ENCODE results near the gene OR51B6.

- no peak for TF ChIP-seq CTCF (conservative IDR thresholded peaks at IDR 0.05 in 1 of 2, IDR thresholded peaks at IDR 0.05 in 1 of 2; ENCODE audit: extremely low read depth in 1 of 2, insufficient read depth in 1 of 2, low read depth in 1 of 2, low read length in 2 of 2)
- TF ChIP-seq EZH2 (IDR thresholded peaks at IDR 0.05; ENCODE audit: borderline replicate concordance, low read length), result no peak
Observed at GRCh38 chr11:5339771-5340322, 11.5 kb upstream of the OR51B6 start.
